GM19240 (cell line): Measurements from ENCODE around the gene ATP6V0A4.

Experiments
- DNase-seq: peaks from one replicate; pipeline ENCODE4 v3.0.0; 2011; ENCODE audit warnings: low spot score; ENCODE audit not compliant: insufficient read length

The ATP6V0A4 gene

GRCh38 chr7:138663725-138664710 lies 134.0 kb downstream of the ATP6V0A4 start:
- no peak for DNase-seq

GRCh38 chr7:138662991-138663320 lies 135.0 kb downstream of the ATP6V0A4 start:
- DNase-seq, result no peak

- DNase-seq, result no peak
These were observed 135.7 kb downstream of the ATP6V0A4 start for GRCh38 chr7:138662076-138662990.

- no peak for DNase-seq
These were observed 136.8 kb downstream of the ATP6V0A4 start for GRCh38 chr7:138661069-138661635.

- no peak for DNase-seq
These were observed 139.1 kb downstream of the ATP6V0A4 start for GRCh38 chr7:138658889-138659288.

GRCh38 chr7:138657854-138658386 lies 140.1 kb downstream of the ATP6V0A4 start:
- DNase-seq, result no peak

- no peak for DNase-seq
These were observed 141.0 kb downstream of the ATP6V0A4 start for GRCh38 chr7:138656952-138657351.
